Transverse colon (tissue), 4 donors: ENCODE results near the gene OTULIN.

Experiments
- CTCF ChIP-seq, 5 experiments: fragments of 200-600 bp in 3 of 5; fragments of 450-650 bp in 2 of 5; sonication (generic) in 3 of 5; IDR thresholded peaks; 1 replicate in 2 of 5; 2 replicates in 3 of 5; pipeline ENCODE4 v1.5.1; 2016 to 2017; ENCODE audit warnings: antibody characterized with exemption in 5 of 5, inconsistent platforms in 3 of 5, mild to moderate bottlenecking in 2 of 5, moderate library complexity in 1 of 5
- EP300 ChIP-seq: sonication (generic); formaldehyde crosslinking; IDR thresholded peaks from one replicate; pipeline ENCODE4 v1.6.1; 2017; ENCODE audit warnings: antibody characterized with exemption, low read depth
- POLR2A ChIP-seq: fragments of 450-650 bp; IDR thresholded peaks from one replicate; pipeline ENCODE4 v1.6.1; 2016; ENCODE audit warnings: antibody characterized with exemption, mild to moderate bottlenecking, moderate library complexity
- POLR2AphosphoS5 ChIP-seq, 3 donors: sonication (generic); formaldehyde crosslinking; IDR thresholded peaks; one replicate each; pipeline ENCODE4 v1.6.1; 2016; ENCODE audit warnings: antibody characterized with exemption in 3 of 3

- no peak for TF ChIP-seq CTCF (IDR thresholded peaks at IDR 0.05)
- no peak for TF ChIP-seq POLR2A
- TF ChIP-seq EP300: no peak
- no peak for TF ChIP-seq POLR2AphosphoS5 (IDR thresholded peaks at IDR 0.05)
Measured at GRCh38 chr5:14669415-14669814, 4.9 kb downstream of the OTULIN start.
